ENCODE results near the gene SLC22A4. TPM values are rescaled to one million over a fixed set of nuclear protein-coding genes. Genes with fewer than 3 reads are reported as not detected.

SLC22A4 gene
- total and polyA plus RNA-seq, 2 of the 8 experiments (the other 6 are each of a cell fraction or from before 2014, with no cell fraction given), result 0.45 to 0.60 TPM

DNA sequence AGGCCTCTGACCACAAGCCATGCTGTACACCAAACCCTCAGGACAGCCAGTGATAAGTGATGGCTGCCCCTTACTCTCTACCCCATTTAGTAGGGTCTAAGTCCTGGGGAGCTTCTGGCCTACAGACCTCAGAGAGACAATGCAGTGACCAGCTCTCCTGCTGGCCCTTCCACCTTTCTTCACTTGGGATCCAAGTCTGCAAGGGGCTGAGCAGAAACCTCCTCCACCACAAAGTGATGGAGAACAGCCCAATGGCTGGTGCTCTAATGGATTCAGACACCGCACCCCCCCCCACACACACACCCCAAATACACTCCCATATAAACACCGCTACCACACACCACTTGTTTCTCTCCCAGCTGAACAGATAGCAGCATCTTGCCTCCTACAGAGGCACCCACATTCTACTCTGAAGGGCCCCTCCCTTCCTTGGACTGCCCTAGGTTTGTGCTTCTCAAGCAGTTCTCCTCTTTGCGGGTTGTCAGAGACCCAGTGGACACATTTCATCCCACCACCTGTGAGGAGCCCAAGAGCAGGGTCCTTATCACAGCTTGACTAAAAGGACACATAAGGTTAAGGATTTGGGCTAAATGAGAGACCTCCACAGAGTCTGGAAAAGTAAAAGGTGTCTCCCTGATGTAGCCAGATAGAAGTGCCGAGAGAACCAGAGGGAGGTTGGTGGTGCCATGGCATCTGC, 38.0 kb upstream of the SLC22A4 start:
- H3K36me3 ChIP-seq (ENCODE audit: control insufficient read depth in 2 of 4, insufficient read depth in 4 of 4, low read length in 3 of 4), result no peaks in the 10 kb centered on the region
- no peak overlapping the region for H4K91ac ChIP-seq (replicated peaks; ENCODE audit: insufficient read length, low read length)
- no peak overlapping the region for H2BK120ac ChIP-seq (replicated peaks; ENCODE audit: low read depth, low read length)
- no peak for DNase-seq (ENCODE audit: low read depth in 1 of 2, low spot score in 2 of 2)
- no peak overlapping the region for H2BK15ac ChIP-seq (ENCODE audit: low read length)
- no peak for FAIRE-seq
- no peaks in the 10 kb centered on the region; the same call in 1 of the 2 replicates for H3K79me1 ChIP-seq (ENCODE audit: low read depth, low read length)
- no peak overlapping the region for H3K23ac ChIP-seq (ENCODE audit: insufficient read length)
- no peak overlapping the region for H4K5ac ChIP-seq (ENCODE audit: insufficient read length, low read depth, low read length)
- H3K56ac ChIP-seq (replicated peaks; ENCODE audit: insufficient read length, low read depth, low read length), result no peak overlapping the region
- no peaks in the 10 kb centered on the region for H4K20me1 ChIP-seq (replicated peaks in 1 of 2; ENCODE audit: control insufficient read depth in 1 of 2, insufficient read depth in 2 of 2, low read length in 2 of 2)
- no peaks in the 10 kb centered on the region for H3K9me3 ChIP-seq (ENCODE audit: insufficient read depth in 2 of 2, low read depth in 1 of 2, low read length in 1 of 2)
- H3K18ac ChIP-seq (ENCODE audit: extremely low read depth, low read length), result no peak overlapping the region
- ChIA-PET CTCF (ENCODE audit: partially characterized antibody) (interaction anchor here (1.0 to 5.2 kb wide), 6 partner anchors 7 to 244 kb away, joined by 3 to 40 read pairs (median 8); no protein-coding TSS in a partner anchor), POLR2A (ENCODE audit: partially characterized antibody) (interaction anchor here (1.4 kb wide), 1 partner anchor 9 kb away, joined by 3 read pairs; no protein-coding TSS in a partner anchor)
- H3K27ac ChIP-seq (ENCODE audit: low read depth, low read length), result no peak overlapping the region
- H3K23me2 ChIP-seq (ENCODE audit: low read depth, low read length), result peaks cover 10% of the 10 kb centered on the region; the same call in 1 of the 2 replicates
- H2AK5ac ChIP-seq (ENCODE audit: low read depth, low read length), result no peak overlapping the region
- 94% methylated on average over 4 of the region's 4 CpGs; no CpG with 5 or more reads in 1 of the 2 experiments for WGBS, 2 experiments (ENCODE audit: extremely low coverage in 1 of 2, insufficient coverage in 1 of 2, insufficient read length in 1 of 2, insufficient replicate concordance in 2 of 2, low coverage in 1 of 2, low lambda C conversion rate in 2 of 2, missing lambda C conversion rate in 1 of 2)
- H2BK12ac ChIP-seq (ENCODE audit: low read depth, low read length), result no peak overlapping the region
- H3K79me2 ChIP-seq (ENCODE audit: control insufficient read depth in 1 of 2, insufficient read depth in 2 of 2, low read length in 2 of 2), result no peaks in the 10 kb centered on the region
- no peak overlapping the region for H4K8ac ChIP-seq (ENCODE audit: extremely low read depth, insufficient read depth, low read length)
- peak overlapping the region in 1 of 2 experiments; percentile 74; a peak in 1 of 4 replicates for H3K4me2 ChIP-seq (ENCODE audit: insufficient read depth in 1 of 2, low read depth in 2 of 2, low read length in 2 of 2)
- H3K4me3 ChIP-seq (ENCODE audit: extremely low read depth in 1 of 4, insufficient read depth in 2 of 4, low read depth in 3 of 4, low read length in 4 of 4), result no peak overlapping the region; a peak in 1 of 8 replicates
- no peak overlapping the region for H3K9ac ChIP-seq (replicated peaks in 1 of 4; ENCODE audit: extremely low read depth in 1 of 4, low read depth in 3 of 4, low read length in 3 of 4)
- peaks cover 0 to 10% (median 9%) of the 10 kb centered on the region in 4 experiments; a peak in 3 of 7 replicates for H3K27me3 ChIP-seq (replicated peaks in 1 of 4; ENCODE audit: control insufficient read depth in 3 of 4, extremely low read depth in 1 of 4, insufficient read depth in 3 of 4, low read length in 3 of 4)
- peaks cover 0 to 19% (median 6%) of the 10 kb centered on the region in 4 experiments; a peak in 6 of 7 replicates for H3K4me1 ChIP-seq (replicated peaks in 1 of 4; ENCODE audit: control insufficient read depth in 3 of 4, insufficient read depth in 4 of 4, low read length in 3 of 4)
- TF ChIP-seq TAF1 (IDR thresholded peaks at IDR 0.05; ENCODE audit: low read depth, low read length) (no peak), KDM4A (IDR thresholded peaks at IDR 0.05; ENCODE audit: low read depth, low read length, severe bottlenecking) (no peak), BCL11A (IDR thresholded peaks at IDR 0.05; ENCODE audit: low read depth in 2 of 2, low read length in 2 of 2) (no peak), PHF8 (conservative IDR thresholded peaks at IDR 0.05; ENCODE audit: low read depth, low read length) (no peak)
- H2BK20ac ChIP-seq (ENCODE audit: low read length), result no peak overlapping the region
- H2BK5ac ChIP-seq (ENCODE audit: low read depth, low read length), result no peak overlapping the region
- no peak overlapping the region for H3K4ac ChIP-seq (replicated peaks; ENCODE audit: insufficient read length, low read depth, low read length)
- no peak overlapping the region for H2AFZ ChIP-seq (ENCODE audit: low read length)
- no peak overlapping the region for H3K14ac ChIP-seq (ENCODE audit: insufficient read length)

All from H1 (cell line).